Right lobe of liver (tissue), 6 donors: ENCODE results near the gene OR4D1. TPM values are rescaled to one million over a fixed set of nuclear protein-coding genes. Genes with fewer than 3 reads are reported as not detected.
A peak's percentile ranks its signal among the peaks of the same experiment; 100 is the strongest.
"Not testable (repeated sequence)": the region's sequence is repeated elsewhere in the genome, so short reads cannot be mapped to it uniquely, and the experiment has no call there.

Experiments
- ATAC-seq, 4 donors: fragments of 200-7000 bp; cut with Tn5 transposase; one replicate each; pipeline ENCODE4 v1.9.1; 2020; ENCODE audit warnings: mild to moderate bottlenecking in 4 of 4, moderate library complexity in 4 of 4
- DNase-seq, 3 donors: peaks; one replicate each; pipeline ENCODE4 v3.0.0-alpha.2; 2020
- H3K27ac ChIP-seq, 3 donors: fragments of 200-600 bp; one replicate each; pipeline ENCODE4 v1.8.0; 2022
- H3K27me3 ChIP-seq, 2 donors: fragments of 200-600 bp; one replicate each; pipeline ENCODE4 v1.8.0; 2022
- H3K36me3 ChIP-seq, 4 donors: fragments of 200-600 bp; sonication (generic) in 1 of 4; one replicate each; pipeline versions ENCODE4 v1.5.1 to v1.8.0; 2017 to 2022; ENCODE audit warnings: control low read depth in 1 of 4
- H3K4me1 ChIP-seq, 4 donors: fragments of 200-600 bp; sonication (generic) in 1 of 4; one replicate each; pipeline versions ENCODE4 v1.5.1 to v1.8.0; 2017 to 2022; ENCODE audit warnings: control low read depth in 1 of 4
- H3K4me3 ChIP-seq, 3 donors: fragments of 200-600 bp; one replicate each; pipeline ENCODE4 v1.8.0; 2022
- H3K9me3 ChIP-seq, 4 donors: fragments of 200-600 bp; sonication (generic) in 1 of 4; one replicate each; pipeline versions ENCODE4 v1.5.1 to v1.8.0; 2017 to 2022; ENCODE audit warnings: control low read depth in 1 of 4
- POLR2A ChIP-seq: fragments of 450-650 bp; IDR thresholded peaks from one replicate; pipeline ENCODE4 v1.6.1; 2017; ENCODE audit warnings: antibody characterized with exemption, mild to moderate bottlenecking
- whole genome bisulfite sequencing: methylation state at CpG from one replicate; pipeline ENCODE4 v1.1.6; 2018; ENCODE audit warnings: low coverage, low lambda C conversion rate; ENCODE audit not compliant: insufficient coverage; ENCODE audit errors: missing lambda C conversion rate; 5-methylcytosine and 5-hydroxymethylcytosine counted together
- intact Hi-C, 2 donors: fragments of 100-400 bp; cut with DNase I; formaldehyde crosslinking; loops; one replicate each; pipeline versions ENCODE4 v1.11.2 to v1.14.1; 2022
- total RNA-seq, 6 experiments: library from RNA; depleted of rRNA in 2 of 6; stranded (reverse); fragments of >200 nt in 2 of 6; fragmentation: NEBNext Ultra II Directional in 3 of 6; extraction: Animal tissue kit (Norgen Biotek cat#: 25700) in 3 of 6; gene quantifications; one replicate each; pipeline versions ENCODE4 v1.1.0 to v1.2.4, GENCODE V29; 2016 to 2023
- TF ChIP-seq, protein P1 (sequence below), 4 donors: fragments of 200-600 bp in 3 of 4; fragments of 450-650 bp in 1 of 4; IDR thresholded peaks; one replicate each; pipeline versions ENCODE4 v1.5.1 to v1.8.0; 2016 to 2022; ENCODE audit warnings: antibody characterized with exemption in 4 of 4, mild to moderate bottlenecking in 2 of 4
- donor health status: DM: no; HTN: yes; CAD: no.
- donor health status: DM: no; HTN: no; CAD: no.
- donor health status: DM: no; HTN: no; CAD: no.
- donor health status: DM: no; HTN: yes; CAD: no.
- donor health status: DM: no; HTN: yes; CAD: no.

The OR4D1 gene
- total RNA-seq, 6 experiments from 2014 or later, result not detected

DNA sequence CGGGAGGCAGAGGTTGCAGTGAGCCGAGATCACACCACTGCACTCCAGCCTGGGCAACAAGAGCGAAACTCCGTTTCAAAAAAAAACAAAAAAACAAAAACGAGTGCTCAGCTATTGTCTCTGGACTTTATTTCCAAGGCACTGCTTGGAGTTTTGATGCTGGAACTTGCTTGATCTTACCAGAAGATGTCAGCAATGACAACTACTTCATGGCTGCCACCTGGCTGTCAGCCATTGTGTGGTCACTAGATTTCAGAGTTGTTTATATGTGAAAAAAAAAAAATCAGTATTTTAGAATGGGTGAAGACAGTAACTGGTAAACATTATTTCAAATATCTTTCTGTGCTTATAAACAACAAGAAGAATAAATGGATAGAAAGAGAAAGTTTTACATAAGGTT is 26.3 kb upstream of the OR4D1 start:
- DNase-seq, result no peak
- Histone ChIP-seq H3K4me1 (no peaks in the 10 kb centered on the region), H3K36me3 (no peaks in the 10 kb centered on the region), H3K27ac (no peak overlapping the region), H3K27me3 (no peaks in the 10 kb centered on the region), H3K9me3 (no peaks in the 10 kb centered on the region), H3K4me3 (no peak overlapping the region)
- intact Hi-C loops, result no loop called here
- 43% methylated on average over 5 of the region's 5 CpGs for WGBS
- TF ChIP-seq, protein P1, sequence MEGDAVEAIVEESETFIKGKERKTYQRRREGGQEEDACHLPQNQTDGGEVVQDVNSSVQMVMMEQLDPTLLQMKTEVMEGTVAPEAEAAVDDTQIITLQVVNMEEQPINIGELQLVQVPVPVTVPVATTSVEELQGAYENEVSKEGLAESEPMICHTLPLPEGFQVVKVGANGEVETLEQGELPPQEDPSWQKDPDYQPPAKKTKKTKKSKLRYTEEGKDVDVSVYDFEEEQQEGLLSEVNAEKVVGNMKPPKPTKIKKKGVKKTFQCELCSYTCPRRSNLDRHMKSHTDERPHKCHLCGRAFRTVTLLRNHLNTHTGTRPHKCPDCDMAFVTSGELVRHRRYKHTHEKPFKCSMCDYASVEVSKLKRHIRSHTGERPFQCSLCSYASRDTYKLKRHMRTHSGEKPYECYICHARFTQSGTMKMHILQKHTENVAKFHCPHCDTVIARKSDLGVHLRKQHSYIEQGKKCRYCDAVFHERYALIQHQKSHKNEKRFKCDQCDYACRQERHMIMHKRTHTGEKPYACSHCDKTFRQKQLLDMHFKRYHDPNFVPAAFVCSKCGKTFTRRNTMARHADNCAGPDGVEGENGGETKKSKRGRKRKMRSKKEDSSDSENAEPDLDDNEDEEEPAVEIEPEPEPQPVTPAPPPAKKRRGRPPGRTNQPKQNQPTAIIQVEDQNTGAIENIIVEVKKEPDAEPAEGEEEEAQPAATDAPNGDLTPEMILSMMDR (IDR thresholded peaks at IDR 0.05), result peak in 2 of 4 donors; percentile 4 to 12
- no peak for TF ChIP-seq POLR2A
- ATAC-seq, result peak in 1 of 4 donors; percentile 19

DNA sequence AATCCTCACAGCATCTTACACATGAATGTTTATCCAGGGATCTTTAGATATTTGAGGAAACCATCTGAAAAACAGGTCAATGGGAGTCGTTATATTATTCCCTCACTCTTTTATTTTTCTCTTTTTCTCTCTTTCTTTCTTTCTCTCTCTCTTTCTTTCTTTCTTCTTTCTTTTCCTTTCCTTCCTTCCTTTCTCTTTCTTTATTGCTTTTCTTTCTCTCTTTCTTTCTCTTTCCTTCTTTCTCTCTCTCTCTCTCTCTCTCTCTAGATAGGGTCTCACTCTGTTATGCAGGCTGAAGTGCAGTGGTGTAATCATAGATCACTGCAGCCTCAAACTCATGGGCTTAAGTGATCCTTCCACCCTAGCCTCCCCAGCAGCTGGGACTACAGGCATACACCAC is 20.3 kb upstream of the OR4D1 start:
- no peak for ATAC-seq
- Histone ChIP-seq H3K27me3 (no peaks in the 10 kb centered on the region), H3K4me3 (no peak overlapping the region), H3K4me1 (no peaks in the 10 kb centered on the region), H3K36me3 (no peaks in the 10 kb centered on the region), H3K9me3 (no peaks in the 10 kb centered on the region), H3K27ac (no peak overlapping the region)
- no peak for TF ChIP-seq POLR2A
- TF ChIP-seq, protein P1 (IDR thresholded peaks at IDR 0.05), result no peak
- DNase-seq, result no peak
- intact Hi-C loops, result no loop called here
- WGBS, result 19% methylated on average over 1 of the region's 1 CpG

DNA sequence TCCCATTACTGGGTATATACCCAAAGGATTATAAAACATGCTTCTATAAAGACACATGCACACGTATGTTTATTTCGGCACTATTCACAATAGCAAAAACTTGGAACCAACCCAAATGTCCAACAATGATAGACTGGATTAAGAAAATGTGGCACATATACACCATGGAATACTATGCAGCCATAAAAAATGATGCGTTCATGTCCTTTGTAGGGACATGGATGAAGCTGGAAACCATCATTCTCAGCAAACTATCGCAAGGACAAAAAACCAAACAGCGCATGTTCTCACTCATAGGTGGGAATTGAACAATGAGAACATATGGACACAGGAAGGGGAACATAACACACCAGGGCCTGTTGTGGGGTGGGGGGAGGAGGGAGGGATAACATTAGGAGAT is 15.5 kb upstream of the OR4D1 start:
- H3K4me1 ChIP-seq, H3K27me3 ChIP-seq: not testable (repeated sequence)

DNA sequence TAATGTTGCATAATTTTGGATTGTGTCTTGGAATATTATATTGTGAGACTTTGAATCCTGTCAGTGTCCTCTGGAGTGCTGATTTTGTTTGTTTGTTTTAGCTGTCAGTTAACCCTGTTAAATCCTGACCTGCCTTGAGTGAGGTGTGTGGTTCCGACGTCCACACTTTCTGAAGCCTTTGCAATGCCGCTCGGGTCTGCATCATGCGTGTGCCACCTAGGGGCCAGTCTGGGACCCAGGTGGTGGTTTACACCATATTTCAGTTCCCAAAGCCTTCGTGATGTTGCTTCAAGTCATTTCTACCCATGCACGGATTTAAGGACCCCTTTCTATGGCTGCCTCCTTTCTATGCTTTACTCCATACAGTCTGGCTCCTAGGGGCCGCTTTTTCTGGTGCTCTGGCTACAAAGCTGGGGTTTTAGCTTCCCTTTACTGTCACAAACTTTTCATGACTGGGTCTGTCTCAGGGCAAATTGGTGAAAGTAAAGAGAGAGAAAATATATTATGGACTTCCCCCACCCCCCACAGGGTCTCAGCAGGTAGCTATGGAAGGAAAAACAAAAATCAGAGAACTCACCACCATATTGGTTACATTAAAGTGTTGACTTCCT is 11.4 kb upstream of the OR4D1 start:
- peak in 1 of 3 donors; percentile 34 for DNase-seq
- TF ChIP-seq, protein P1 (IDR thresholded peaks at IDR 0.05), result peak; percentile 25 to 60 (median 44)
- no peak for TF ChIP-seq POLR2A
- ATAC-seq, result peak; percentile 70 to 76 (median 72)
- Histone ChIP-seq H3K36me3 (no peaks in the 10 kb centered on the region), H3K4me3 (no peak overlapping the region), H3K27ac (no peak overlapping the region), H3K4me1 (no peaks in the 10 kb centered on the region), H3K9me3 (no peaks in the 10 kb centered on the region), H3K27me3 (no peaks in the 10 kb centered on the region)
- intact Hi-C loops, result no loop called here
- WGBS, result 14% methylated on average over 8 of the region's 8 CpGs

More for the DNA sequence above, 15.5 kb upstream of the OR4D1 start:
- ATAC-seq, intact Hi-C loops, H3K4me3 ChIP-seq, DNase-seq, H3K27ac ChIP-seq, H3K9me3 ChIP-seq, H3K36me3 ChIP-seq: not testable (repeated sequence)
- 82% methylated on average over 5 of the region's 5 CpGs for WGBS

DNA sequence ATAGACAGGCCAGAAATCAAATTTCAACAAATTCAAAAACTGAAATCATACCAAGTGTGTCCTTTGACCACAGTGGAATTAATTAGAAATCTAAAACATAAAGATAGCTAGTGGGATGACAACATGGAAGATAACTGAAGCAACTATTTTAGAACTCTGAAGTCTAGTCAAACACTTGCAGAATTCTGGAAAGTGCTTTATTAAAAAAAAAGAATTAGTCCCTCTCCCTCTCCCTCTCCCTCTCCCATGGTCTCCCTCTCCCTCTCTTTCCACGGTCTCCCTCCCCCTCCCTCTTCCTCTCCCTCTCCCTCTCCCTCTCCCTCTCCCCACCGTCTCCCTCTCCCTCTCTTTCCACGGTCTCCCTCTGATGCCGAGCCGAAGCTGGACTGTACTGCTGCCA is 6.7 kb upstream of the OR4D1 start:
- Histone ChIP-seq H3K4me3 (no peak overlapping the region), H3K27me3 (no peaks in the 10 kb centered on the region), H3K27ac (no peak overlapping the region), H3K9me3 (peaks cover 0 to 4% (median 0%) of the 10 kb centered on the region in 4 donors), H3K36me3 (no peaks in the 10 kb centered on the region), H3K4me1 (no peaks in the 10 kb centered on the region)
- DNase-seq, result no peak
- intact Hi-C loops, result no loop called here
- ATAC-seq, result no peak
- WGBS, result 81% methylated on average over 5 of the region's 5 CpGs
- no peak for TF ChIP-seq POLR2A
- TF ChIP-seq, protein P1 (IDR thresholded peaks at IDR 0.05), result no peak

DNA sequence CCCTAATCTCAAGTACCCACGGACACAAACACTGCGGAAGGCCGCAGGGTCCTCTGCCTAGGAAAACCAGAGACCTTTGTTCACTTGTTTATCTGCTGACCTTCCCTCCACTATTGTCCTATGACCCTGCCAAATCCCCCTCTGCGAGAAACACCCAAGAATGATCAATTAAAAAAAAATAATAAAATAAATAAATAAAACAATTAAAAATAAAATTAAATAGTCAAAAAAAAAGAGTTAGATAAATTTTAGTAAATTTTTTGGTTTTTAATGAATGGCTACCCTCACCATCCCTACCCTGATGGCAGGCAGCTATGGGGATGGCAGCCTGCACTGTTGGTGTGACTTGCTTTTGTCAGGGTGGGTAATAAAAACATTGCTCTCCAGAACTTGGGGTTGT is 4.8 kb upstream of the OR4D1 start:
- DNase-seq, H3K36me3 ChIP-seq, H3K27me3 ChIP-seq, H3K4me3 ChIP-seq, H3K9me3 ChIP-seq, H3K4me1 ChIP-seq, H3K27ac ChIP-seq, ATAC-seq, intact Hi-C loops: not testable (repeated sequence)
- 44% methylated on average over 3 of the region's 4 CpGs for WGBS
